GM12874 (cell line): ENCODE measurements around the gene IFI6.

Source experiments
- TF ChIP-seq, protein P1 (sequence below): IDR thresholded peaks from 2 replicates; pipeline ENCODE4 v1.5.1; 2011; ENCODE audit warnings: low read depth, mild to moderate bottlenecking, control low read depth, low read length, moderate library complexity; ENCODE audit not compliant: insufficient read depth

Gene IFI6

DNA sequence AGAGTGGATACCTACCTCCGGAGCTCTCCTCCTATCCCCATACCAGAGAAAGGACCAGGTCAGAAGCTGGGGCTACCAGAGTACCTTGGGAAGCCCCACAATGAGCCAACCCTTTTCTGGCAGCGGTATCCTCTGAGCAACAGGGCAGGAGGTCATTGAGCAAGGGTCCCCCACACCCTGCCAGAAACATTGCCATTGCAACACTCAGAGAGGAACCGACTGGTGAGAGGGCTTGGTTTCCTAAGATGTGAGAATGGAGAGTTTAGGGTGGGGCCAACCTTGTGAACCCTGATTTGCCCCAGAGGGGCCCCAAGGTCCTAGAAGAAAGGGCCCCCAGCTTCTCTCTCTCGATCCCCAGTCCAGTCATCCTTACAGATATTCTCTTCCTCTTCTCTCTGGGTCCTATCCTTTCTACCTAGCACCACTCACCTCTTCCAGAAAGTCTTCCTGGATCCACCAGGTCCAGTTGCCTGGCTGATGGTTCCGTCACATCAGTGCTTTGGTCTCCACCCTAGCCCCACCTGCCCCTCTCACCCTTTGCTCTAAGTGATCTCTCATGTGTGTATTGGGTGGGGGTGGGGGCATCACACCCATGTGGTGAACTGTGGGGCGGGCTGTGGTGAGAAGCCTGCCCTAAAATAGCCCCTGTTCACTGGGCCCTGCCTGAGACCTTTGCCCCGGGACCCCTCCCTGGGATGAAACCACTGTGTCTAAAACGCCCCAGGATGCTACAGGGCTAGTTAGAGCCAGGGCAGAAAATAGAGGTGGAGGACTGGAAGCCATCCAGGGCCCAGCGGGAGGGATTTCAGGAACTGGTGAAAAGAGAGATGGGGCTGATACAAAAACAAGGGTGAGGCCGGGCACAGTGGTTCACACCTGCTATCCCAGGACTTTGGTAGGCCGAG lies 45.7 kb downstream of the IFI6 start:
- TF ChIP-seq, protein P1, sequence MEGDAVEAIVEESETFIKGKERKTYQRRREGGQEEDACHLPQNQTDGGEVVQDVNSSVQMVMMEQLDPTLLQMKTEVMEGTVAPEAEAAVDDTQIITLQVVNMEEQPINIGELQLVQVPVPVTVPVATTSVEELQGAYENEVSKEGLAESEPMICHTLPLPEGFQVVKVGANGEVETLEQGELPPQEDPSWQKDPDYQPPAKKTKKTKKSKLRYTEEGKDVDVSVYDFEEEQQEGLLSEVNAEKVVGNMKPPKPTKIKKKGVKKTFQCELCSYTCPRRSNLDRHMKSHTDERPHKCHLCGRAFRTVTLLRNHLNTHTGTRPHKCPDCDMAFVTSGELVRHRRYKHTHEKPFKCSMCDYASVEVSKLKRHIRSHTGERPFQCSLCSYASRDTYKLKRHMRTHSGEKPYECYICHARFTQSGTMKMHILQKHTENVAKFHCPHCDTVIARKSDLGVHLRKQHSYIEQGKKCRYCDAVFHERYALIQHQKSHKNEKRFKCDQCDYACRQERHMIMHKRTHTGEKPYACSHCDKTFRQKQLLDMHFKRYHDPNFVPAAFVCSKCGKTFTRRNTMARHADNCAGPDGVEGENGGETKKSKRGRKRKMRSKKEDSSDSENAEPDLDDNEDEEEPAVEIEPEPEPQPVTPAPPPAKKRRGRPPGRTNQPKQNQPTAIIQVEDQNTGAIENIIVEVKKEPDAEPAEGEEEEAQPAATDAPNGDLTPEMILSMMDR: no peak

DNA sequence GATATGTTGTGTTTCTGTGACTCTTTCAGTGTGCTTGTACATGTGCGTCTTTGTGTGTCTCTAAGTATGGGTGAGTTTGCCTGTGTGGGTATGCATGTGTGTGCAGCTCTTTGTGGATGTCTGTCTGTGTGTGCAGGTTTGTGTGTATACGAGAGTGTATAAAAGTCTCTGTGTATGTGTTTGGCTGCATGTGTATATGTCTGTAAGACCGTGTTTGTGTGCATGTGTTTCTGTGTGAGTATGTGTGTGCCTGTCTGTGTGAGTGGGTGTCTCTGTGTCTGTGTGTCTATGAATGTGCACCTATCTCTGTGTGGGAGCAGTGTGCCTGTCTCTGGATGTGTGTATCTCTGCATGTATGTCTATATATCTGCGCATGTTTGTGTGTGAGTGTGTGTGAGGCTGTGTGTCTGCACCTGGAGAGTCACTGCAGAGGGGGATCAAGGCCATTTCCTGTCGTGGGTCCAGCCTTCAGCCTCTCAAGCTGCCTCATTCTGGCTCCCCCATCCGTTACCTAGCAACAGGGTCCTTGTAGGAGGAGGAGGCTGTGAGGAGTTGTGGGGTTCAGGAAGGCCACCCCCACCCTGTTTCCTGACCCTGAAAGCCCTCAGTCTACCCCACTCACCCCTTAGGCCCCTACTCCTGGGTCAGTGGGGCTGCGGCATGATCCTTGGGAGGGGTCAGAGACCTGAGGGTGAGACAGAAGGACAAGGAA lies 47.4 kb downstream of the IFI6 start:
- TF ChIP-seq, protein P1: no peak

- TF ChIP-seq, protein P1: no peak
Observed at GRCh38 chr1:27623327-27624212, 48.4 kb downstream of the IFI6 start.

- TF ChIP-seq, protein P1: no peak
Observed at GRCh38 chr1:27622828-27623227, 49.2 kb downstream of the IFI6 start.

GRCh38 chr1:27621051-27621920 lies 50.7 kb downstream of the IFI6 start:
- TF ChIP-seq, protein P1: no peak

DNA sequence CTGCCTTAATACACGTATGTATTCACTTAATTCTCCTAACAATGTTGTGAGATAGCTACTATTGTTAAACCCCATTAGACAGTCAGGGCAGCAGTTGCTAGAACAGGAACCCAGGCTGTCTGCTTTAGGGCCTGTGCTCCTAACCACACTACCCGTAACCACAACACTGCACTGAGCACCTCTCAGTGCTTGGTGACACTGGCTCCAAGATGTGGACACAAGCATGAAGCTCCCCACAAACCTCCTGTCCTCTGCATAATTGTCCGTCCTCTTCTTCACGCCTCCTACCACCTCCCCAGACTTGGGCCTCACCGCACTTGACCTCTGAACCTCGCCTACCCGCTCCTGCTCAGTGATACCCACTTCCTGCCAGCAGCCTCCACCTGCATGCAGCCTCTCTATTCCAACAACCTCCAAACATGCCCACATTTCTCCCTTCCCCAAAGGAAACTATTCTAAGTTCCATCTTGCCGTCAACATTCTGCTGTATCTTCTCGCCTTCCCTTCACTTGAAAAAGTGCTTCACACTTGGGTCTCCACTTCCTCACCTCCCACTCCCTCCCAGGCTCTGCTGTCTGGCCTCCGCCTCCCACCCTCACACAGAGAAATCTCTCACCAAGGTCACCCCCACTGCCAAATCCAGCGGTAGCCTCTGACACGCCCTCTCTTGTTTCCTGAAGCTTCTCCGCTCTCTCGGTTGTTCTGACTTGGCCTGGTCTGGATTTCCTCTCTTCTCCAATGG lies 53.5 kb downstream of the IFI6 start:
- TF ChIP-seq, protein P1: no peak
